DMS114 treated with DMSO at 0.1 percent for 48 hours (cell line): ENCODE data around the gene TRIM44.
"Not testable (repeated sequence)": the region's sequence is repeated elsewhere in the genome, so short reads cannot be mapped to it uniquely, and the experiment has no call there.

Source experiments
- DNase-seq: peaks from one replicate; lab custom pipeline; 2025; ENCODE audit not compliant: unreplicated experiment; lab: John Stamatoyannopoulos, UW

Gene TRIM44

DNA sequence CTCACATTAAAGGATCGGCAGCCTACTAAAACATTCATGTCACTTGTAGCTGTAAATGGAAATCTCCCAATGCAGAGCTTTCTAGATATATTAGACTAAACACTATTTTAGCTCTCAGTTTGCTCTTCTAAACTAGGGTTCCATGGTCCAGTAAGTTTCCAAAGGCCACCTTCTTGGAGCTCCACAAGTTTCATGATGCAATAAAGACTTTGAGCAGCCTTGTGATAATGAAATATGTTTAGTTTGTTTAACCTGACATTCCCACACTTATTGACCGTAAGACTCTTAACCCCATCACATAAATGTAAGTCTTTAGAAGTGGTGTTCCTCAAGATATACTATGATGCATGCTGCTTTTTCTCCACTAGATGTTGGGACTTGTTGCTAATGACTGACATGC lies 87.7 kb downstream of the TRIM44 start:
- no peak for DNase-seq

DNA sequence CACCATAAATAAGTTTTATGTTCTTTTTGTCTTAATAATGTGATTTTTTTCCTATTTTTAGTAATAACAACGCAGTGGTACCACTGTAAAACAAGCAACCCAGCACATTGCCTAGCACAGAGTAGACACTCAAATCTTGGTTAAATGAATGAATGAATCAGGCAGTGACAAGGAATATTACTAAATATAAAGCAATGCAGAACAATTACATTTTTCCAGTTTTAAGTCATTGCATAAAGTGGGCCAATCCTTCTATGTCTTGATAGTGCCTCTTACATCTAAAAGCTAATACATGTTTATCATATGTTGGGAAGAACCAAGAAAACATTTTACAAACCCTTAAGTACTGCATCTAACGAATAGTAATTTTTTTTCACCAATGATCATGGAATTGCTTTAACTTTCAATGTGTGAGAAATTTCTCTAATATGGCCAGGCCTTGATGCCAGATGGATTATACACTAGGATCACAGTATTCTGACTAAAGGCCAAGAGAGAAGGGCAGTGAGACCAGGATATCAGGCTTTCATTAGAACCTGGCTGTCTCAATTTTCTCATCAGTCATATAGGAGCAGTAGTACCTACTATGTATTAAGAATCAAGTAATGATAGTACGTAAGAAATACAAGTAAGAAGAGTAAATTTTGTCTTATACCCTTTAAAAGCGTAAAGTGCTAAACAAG lies 88.5 kb downstream of the TRIM44 start:
- DNase-seq = no peak

DNA sequence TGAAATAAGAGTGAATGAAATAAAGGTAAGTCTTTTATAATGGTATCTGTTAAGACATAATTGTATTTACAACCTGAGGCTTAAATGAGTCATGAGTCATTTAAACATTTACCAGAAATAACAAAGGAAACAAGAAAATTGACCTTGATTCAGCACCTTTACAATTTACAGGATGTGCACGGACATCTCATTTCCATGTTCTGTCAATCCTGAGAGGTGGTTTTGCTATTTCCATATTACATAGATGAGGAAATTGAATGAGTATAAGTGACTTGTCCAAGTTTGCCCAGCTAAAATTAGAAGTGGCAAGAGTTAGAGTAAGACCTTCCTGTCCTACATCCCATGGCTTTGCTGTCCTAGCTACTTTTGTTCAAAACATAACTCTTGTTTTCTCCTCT lies 89.1 kb downstream of the TRIM44 start:
- DNase-seq = no peak

DNA sequence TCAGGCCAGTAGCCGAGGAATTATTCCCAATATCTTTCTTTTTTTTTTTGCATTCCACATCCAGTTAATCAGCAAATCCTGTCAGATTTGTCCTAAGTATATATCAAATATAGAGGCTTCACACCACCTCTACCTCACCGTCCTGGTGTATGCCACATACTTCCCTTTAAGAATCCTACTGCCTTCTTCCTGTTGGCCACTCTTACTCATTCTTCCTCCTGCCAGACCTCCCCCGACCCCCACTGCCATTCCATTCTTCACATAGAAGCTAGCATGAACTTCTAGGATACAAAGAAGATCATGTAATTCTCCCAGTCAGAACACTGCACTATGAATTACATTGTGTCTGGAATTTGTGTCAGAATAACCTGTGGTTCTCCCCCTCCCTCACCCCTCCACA lies 89.5 kb downstream of the TRIM44 start:
- DNase-seq = no peak

GRCh38 chr11:35753573-35753972 lies 91.0 kb downstream of the TRIM44 start:
- not testable (repeated sequence) for DNase-seq

GRCh38 chr11:35759951-35760350 lies 97.4 kb downstream of the TRIM44 start:
- DNase-seq = not testable (repeated sequence)

DNA sequence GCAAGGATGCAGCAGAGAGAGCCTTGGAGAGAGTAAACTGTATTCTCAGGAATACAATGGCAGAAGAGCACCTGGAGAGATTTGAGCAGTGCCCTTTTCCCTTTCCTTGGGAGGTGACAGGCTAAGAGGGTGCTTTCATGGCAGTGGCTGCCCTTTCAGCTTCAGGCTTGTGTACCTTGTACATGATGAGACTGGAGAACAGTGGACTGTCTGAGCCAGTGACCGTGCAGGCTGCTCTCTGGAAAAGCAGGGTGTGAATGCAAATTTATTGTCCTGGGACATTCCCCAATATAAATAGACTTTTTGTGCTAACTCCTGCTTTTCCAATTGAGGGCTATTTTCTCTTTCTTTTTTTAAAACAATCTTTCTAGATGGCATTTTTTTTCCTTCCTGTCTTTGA lies 99.3 kb downstream of the TRIM44 start:
- DNase-seq = no peak

DNA sequence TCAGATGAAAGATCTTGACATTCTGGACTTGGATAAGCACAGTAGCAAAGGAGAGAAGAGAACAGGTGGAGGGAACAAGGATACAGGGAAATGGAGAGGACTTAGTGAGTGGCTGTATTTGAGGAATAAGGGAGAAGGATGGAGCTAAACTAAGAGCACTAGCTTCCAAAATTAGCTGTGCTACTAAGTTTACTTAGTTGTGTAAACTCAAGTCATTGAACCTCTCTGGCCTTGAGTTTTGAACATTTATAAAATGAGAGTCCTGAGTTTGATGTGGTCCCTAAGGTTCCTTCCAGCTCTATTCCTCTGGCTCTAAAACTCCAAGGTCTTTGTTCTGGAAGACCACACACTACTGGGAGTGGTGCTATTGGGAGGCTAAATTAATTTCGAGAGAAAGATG lies 100.7 kb downstream of the TRIM44 start:
- no peak for DNase-seq

- no peak for DNase-seq
Measured at GRCh38 chr11:35763765-35764164, 101.2 kb downstream of the TRIM44 start.

GRCh38 chr11:35764417-35764816 lies 101.8 kb downstream of the TRIM44 start:
- no peak for DNase-seq

GRCh38 chr11:35765211-35765610 lies 102.6 kb downstream of the TRIM44 start:
- no peak for DNase-seq

GRCh38 chr11:35766651-35767050 lies 104.1 kb downstream of the TRIM44 start:
- DNase-seq = no peak

- DNase-seq = not testable (repeated sequence)
Measured at GRCh38 chr11:35770425-35770824, 107.8 kb downstream of the TRIM44 start.

GRCh38 chr11:35771722-35772121 lies 109.1 kb downstream of the TRIM44 start:
- DNase-seq = no peak

DNA sequence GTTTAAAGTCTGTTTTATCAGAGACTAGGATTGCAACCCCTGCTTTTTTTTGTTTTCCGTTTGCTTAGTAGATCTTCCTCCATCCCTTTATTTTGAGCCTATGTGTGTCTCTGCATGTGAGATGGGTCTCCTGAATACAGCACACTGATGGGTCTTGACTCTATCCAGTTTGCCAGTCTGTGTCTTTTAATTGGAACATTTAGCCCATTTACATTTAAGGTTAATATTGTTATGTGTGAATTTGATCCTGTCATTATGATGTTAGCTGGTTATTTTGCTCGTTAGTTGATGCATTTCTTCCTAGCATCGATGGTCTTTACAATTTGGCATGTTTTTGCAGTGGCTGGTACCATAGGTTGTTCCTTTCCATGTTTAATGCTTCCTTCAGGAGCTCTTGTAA lies 114.7 kb downstream of the TRIM44 start:
- not testable (repeated sequence) for DNase-seq

GRCh38 chr11:35778943-35779342 lies 116.4 kb downstream of the TRIM44 start:
- DNase-seq = not testable (repeated sequence)

- no peak for DNase-seq
Measured at GRCh38 chr11:35779409-35779808, 116.8 kb downstream of the TRIM44 start.

- no peak for DNase-seq
Measured at GRCh38 chr11:35780951-35781860, 118.6 kb downstream of the TRIM44 start.

DNA sequence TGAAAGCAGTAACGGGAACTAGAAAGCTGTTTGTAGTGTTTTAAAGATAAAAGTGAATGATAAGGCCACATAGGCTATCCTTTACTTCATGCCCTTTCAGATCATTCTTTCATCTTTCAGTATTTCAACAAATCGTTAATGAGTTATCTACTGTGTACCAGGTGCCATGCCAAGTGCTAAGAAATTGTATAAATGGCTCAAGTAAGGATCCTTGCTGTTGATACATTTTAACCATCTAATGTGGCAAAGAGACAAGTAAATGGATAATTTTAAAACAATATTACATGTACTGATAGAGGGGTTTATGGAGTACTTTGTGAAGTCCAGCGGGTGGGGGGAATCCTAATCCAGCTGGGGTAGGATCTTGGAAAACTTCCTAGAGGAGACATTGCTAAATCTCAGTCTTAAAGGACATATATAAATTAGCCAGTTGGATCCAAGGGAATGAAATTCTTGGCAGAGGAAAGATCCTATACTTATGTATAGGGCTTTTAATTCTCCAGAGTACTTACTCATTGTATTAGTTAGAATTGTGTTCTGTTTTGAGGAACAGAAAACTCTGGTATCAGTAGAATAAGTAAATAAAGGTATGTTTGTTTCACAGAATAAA lies 119.4 kb downstream of the TRIM44 start:
- no peak for DNase-seq

GRCh38 chr11:35783809-35784208 lies 121.2 kb downstream of the TRIM44 start:
- DNase-seq = no peak

DNA sequence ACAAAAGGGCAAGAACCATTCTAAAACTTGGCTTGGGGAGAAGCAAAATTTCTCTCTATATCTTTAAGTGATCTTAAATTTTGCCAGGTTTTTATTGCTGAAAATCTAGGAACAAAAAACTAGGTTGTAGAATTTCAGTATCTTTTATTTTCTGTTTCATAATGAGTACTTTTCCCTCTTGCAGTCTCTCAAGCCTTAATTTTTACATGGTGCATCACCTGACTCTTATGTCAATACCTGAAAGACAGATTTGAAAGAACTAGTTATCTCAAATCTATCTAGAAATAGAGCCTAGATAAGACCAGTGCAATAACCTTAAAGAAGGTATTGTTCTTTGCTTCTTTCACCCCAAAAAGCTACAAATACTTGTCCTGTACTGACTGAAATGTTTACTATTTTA lies 122.1 kb downstream of the TRIM44 start:
- DNase-seq = no peak
